Endothelial cell of umbilical vein (primary cell): ENCODE data around the gene IRF8. TPM values are rescaled to one million over a fixed set of nuclear protein-coding genes. Genes with fewer than 3 reads are reported as not detected.

Experiments used
- BruUV-seq: library from RNA; stranded (reverse); fragments of 400-500 nt; replicated peaks from 2 replicates; lab custom pipeline; 2021; lab: Mats Ljungman, UMichigan
- CTCF ChIA-PET: fragments of 300-600, 350-600 bp; sonication (Branson Sonifier 250); formaldehyde crosslinking; loops from one replicate; lab custom pipeline; 2021; ENCODE audit warnings: antibody characterized with exemption, inconsistent platforms; lab: Charles Lee
- POLR2A ChIA-PET: fragments of 300-600, 350-600 bp; sonication (Branson Sonifier 250); formaldehyde crosslinking; loops from one replicate; lab custom pipeline; 2021; ENCODE audit warnings: antibody characterized with exemption, inconsistent platforms; lab: Charles Lee
- DNase-seq: peaks from one replicate; pipeline ENCODE4 v3.0.0-alpha.2; 2011; ENCODE audit warnings: low read depth, low spot score
- FAIRE-seq: peaks from 2 replicates; lab custom pipeline; 2011; peaks lifted over from hg19 to GRCh38; lab: Jason Lieb, UNC
- H2AFZ ChIP-seq: 2 replicates; pipeline ENCODE4 v1.6.0; 2012; ENCODE audit warnings: low read depth, low read length, control low read depth, inconsistent platforms
- H3K27ac ChIP-seq: 2 replicates; pipeline ENCODE4 v1.5.1; 2011; ENCODE audit warnings: low read depth, mild to moderate bottlenecking, control low read depth, low read length, moderate library complexity; ENCODE audit not compliant: insufficient read depth
- H3K27me3 ChIP-seq, 2 experiments: 2 replicates each; pipeline versions ENCODE4 v1.6.0 to v1.6.1; 2011; ENCODE audit warnings: low read length in 2 of 2, mixed read lengths in 1 of 2; ENCODE audit not compliant: control insufficient read depth in 2 of 2, insufficient read depth in 2 of 2
- H3K36me3 ChIP-seq, 2 experiments: 2 replicates in 1 of 2; 3 replicates in 1 of 2; pipeline ENCODE4 v1.5.1; 2011; ENCODE audit warnings: low read length in 2 of 2, mild to moderate bottlenecking in 1 of 2, moderate library complexity in 1 of 2; ENCODE audit not compliant: control insufficient read depth in 2 of 2, insufficient read depth in 2 of 2; ENCODE audit errors: extremely low read depth in 1 of 2
- H3K4me1 ChIP-seq: 3 replicates; pipeline ENCODE4 v1.5.1; 2011; ENCODE audit warnings: mild to moderate bottlenecking, low read length; ENCODE audit not compliant: control insufficient read depth, insufficient read depth; ENCODE audit errors: extremely low read depth
- H3K4me2 ChIP-seq: 2 replicates; pipeline ENCODE4 v1.6.1; 2011; ENCODE audit warnings: low read length, control low read depth, mixed read lengths; ENCODE audit not compliant: insufficient read depth
- H3K4me3 ChIP-seq, 3 experiments: fragments of 200-600 bp in 1 of 3; sonication (generic), shearing (Covaris generic) in 1 of 3; replicated peaks in 1 of 3; 2 replicates each; pipeline ENCODE4 v1.5.1; 2011 to 2016; ENCODE audit warnings: control low read depth in 3 of 3, low read length in 3 of 3, mild to moderate bottlenecking in 2 of 3, inconsistent platforms in 1 of 3, low read depth in 1 of 3, moderate library complexity in 1 of 3; ENCODE audit not compliant: insufficient read depth in 1 of 3
- H3K79me2 ChIP-seq: 2 replicates; pipeline ENCODE4 v1.6.0; 2012; ENCODE audit warnings: low read length, inconsistent platforms; ENCODE audit not compliant: control insufficient read depth, insufficient read depth
- H3K9ac ChIP-seq: replicated peaks from 2 replicates; pipeline ENCODE3; 2011; ENCODE audit warnings: low read length, control low read depth; ENCODE audit not compliant: insufficient read depth; ENCODE audit errors: extremely low read depth
- H3K9me1 ChIP-seq: replicated peaks from 3 replicates; pipeline ENCODE4 v1.6.0; 2011; ENCODE audit warnings: mild to moderate bottlenecking, low read length; ENCODE audit not compliant: control insufficient read depth, insufficient read depth; ENCODE audit errors: extremely low read depth
- H3K9me3 ChIP-seq: replicated peaks from 2 replicates; pipeline ENCODE4 v1.5.1; 2012; ENCODE audit warnings: low read length, inconsistent platforms; ENCODE audit not compliant: control insufficient read depth, insufficient read depth
- H4K20me1 ChIP-seq: replicated peaks from 2 replicates; pipeline ENCODE3; 2011; ENCODE audit warnings: mild to moderate bottlenecking, low read length; ENCODE audit not compliant: control insufficient read depth, insufficient read depth; ENCODE audit errors: extremely low read depth
- CTCF ChIP-seq, 2 donors: IDR thresholded peaks; 1 replicate in 1 of 2; 2 replicates in 1 of 2; pipeline ENCODE4 v1.5.1; 2011; ENCODE audit warnings: low read length in 2 of 2, mild to moderate bottlenecking in 2 of 2, moderate library complexity in 2 of 2, control low read depth in 1 of 2, inconsistent platforms in 1 of 2, low read depth in 1 of 2; ENCODE audit not compliant: insufficient read depth in 1 of 2; ENCODE audit errors: extremely low read depth in 1 of 2
- EZH2 ChIP-seq: IDR thresholded peaks from 2 replicates; pipeline ENCODE4 v1.6.1; 2012; ENCODE audit warnings: borderline replicate concordance, low read depth, mild to moderate bottlenecking, moderate library complexity, low read length, inconsistent platforms; ENCODE audit not compliant: severe bottlenecking
- FOS ChIP-seq: IDR thresholded peaks from 2 replicates; pipeline ENCODE4 v1.6.1; 2011; ENCODE audit warnings: mild to moderate bottlenecking, low read length, moderate library complexity, borderline replicate concordance; ENCODE audit not compliant: insufficient read depth
- GATA2 ChIP-seq: IDR thresholded peaks from 2 replicates; pipeline ENCODE4 v1.7.0; 2011; ENCODE audit warnings: low read depth, mild to moderate bottlenecking, moderate library complexity, mixed read lengths, low read length; ENCODE audit not compliant: insufficient read length, insufficient read depth
- JUN ChIP-seq: IDR thresholded peaks from 2 replicates; pipeline ENCODE4 v1.6.1; 2011; ENCODE audit warnings: borderline replicate concordance, low read depth; ENCODE audit not compliant: insufficient read length, insufficient read depth
- MAX ChIP-seq: IDR thresholded peaks from 2 replicates; pipeline ENCODE4 v1.6.1; 2011; ENCODE audit not compliant: insufficient read depth, insufficient read length
- MYC ChIP-seq: IDR thresholded peaks from one replicate; pipeline ENCODE4 v1.6.1; 2011; ENCODE audit warnings: mild to moderate bottlenecking, low read depth, low read length
- POLR2A ChIP-seq: IDR thresholded peaks from 2 replicates; pipeline ENCODE4 v1.6.1; 2012; ENCODE audit warnings: low read depth, mild to moderate bottlenecking, control low read depth, low read length
- POLR2AphosphoS5 ChIP-seq: IDR thresholded peaks from 2 replicates; pipeline ENCODE4 v1.6.1; 2012; ENCODE audit warnings: low read depth, mild to moderate bottlenecking, control low read depth, low read length, moderate library complexity; ENCODE audit not compliant: insufficient read depth
- dilution Hi-C: fragments of 300-500 bp; cut with MboI; formaldehyde crosslinking; loops from one replicate; pipeline ENCODE4 v1.15.0; 2019; ENCODE audit warnings: low sequenced_read_pairs; ENCODE audit not compliant: extremely low pct_ligation_motif_present
- intact Hi-C: fragments of 100-400 bp; cut with micrococcal nuclease; formaldehyde crosslinking; loops from one replicate; pipeline ENCODE4 v1.10.0; 2022
- polyA plus RNA-seq, 4 experiments: library from polyadenylated mRNA; depleted of rRNA in 3 of 4; stranded (reverse) in 3 of 4; unstranded in 1 of 4; fragments of >200 nt; gene quantifications; 2 replicates each; pipeline versions ENCODE4 v1.2.1 to v1.2.3, GENCODE V29; 2011 to 2012; ENCODE audit warnings: missing spikeins in 1 of 4
- total RNA-seq: library from RNA; stranded (reverse); gene quantifications from 2 replicates; pipeline ENCODE4 v1.2.3, GENCODE V29; 2021

Gene IRF8
- total and polyA plus RNA-seq, 2 donors (not counting 3 experiments of a cell fraction or from before 2014, with no cell fraction given) = not detected

GRCh38 chr16:85927959-85928358 lies 29.0 kb downstream of the IRF8 start:
- H3K9ac ChIP-seq = no peak overlapping the region
- ChIA-PET CTCF (interaction anchor here (2.5 kb wide), 1 partner anchor 106 kb away, joined by 7 read pairs; no protein-coding TSS in a partner anchor), POLR2A (no interaction called here)
- H3K9me1 ChIP-seq = no peaks in the 10 kb centered on the region
- no TSS peak for BruUV-seq
- no peaks in the 10 kb centered on the region for H3K4me1 ChIP-seq
- TF ChIP-seq POLR2AphosphoS5 = no peak
- no peak for TF ChIP-seq MAX
- TF ChIP-seq JUN = no peak
- TF ChIP-seq CTCF (IDR thresholded peaks at IDR 0.05; ENCODE audit: extremely low read depth in 1 of 2, insufficient read depth in 1 of 2, low read depth in 1 of 2, low read length in 2 of 2) = no peak
- no peak for TF ChIP-seq MYC
- no peak for TF ChIP-seq POLR2A
- no peak for TF ChIP-seq EZH2
- no peak for TF ChIP-seq FOS
- no peak for TF ChIP-seq GATA2
- FAIRE-seq = no peak
- no peaks in the 10 kb centered on the region for H3K36me3 ChIP-seq
- no peaks in the 10 kb centered on the region for H4K20me1 ChIP-seq
- H3K27me3 ChIP-seq = peaks cover 5 to 12% of the 10 kb centered on the region in 2 experiments
- no peaks in the 10 kb centered on the region for H3K9me3 ChIP-seq
- H3K79me2 ChIP-seq = no peaks in the 10 kb centered on the region
- intact Hi-C loops = no loop called here
- H3K4me2 ChIP-seq = no peak overlapping the region
- no peak for DNase-seq
- dilution Hi-C loops = no loop called here
- no peak overlapping the region for H3K27ac ChIP-seq
- H3K4me3 ChIP-seq = no peak overlapping the region
- H2AFZ ChIP-seq = no peak overlapping the region
